Measurements from ENCODE around the gene FSIP1.

FSIP1 gene

GRCh38 chr15:39589815-39590644 lies 192.6 kb downstream of the FSIP1 start:
- no peak for DNase-seq

- no peak for DNase-seq
Observed at GRCh38 chr15:39589193-39589814, 193.3 kb downstream of the FSIP1 start.

DNA sequence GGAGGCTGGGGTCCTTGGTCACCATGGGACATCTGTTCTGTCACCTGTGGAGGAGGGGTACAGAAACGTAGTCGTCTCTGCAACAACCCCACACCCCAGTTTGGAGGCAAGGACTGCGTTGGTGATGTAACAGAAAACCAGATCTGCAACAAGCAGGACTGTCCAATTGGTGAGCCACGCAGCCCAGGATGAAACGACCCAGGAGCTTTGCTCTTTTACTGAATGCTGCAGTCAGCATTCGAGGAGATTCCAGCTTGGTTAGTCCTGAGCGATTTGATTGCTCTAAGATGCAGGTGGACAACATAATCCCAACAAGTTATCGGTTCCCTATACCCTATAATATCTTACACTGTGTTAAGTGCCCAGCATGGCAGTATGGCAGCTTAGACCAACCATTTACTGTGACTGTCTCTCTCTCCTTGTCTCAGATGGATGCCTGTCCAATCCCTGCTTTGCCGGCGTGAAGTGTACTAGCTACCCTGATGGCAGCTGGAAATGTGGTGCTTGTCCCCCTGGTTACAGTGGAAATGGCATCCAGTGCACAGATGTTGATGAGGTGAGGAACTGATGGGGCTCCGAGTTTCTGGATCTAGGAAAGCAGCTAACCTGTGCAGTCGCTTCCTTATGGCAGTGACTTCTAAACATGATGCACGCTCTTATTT lies 194.0 kb downstream of the FSIP1 start:
- no peak for DNase-seq

- DNase-seq = no peak
Observed at GRCh38 chr15:39587731-39588530, 194.7 kb downstream of the FSIP1 start.

GRCh38 chr15:39587096-39587721 lies 195.4 kb downstream of the FSIP1 start:
- no peak for DNase-seq

- DNase-seq = no peak
Observed at GRCh38 chr15:39586387-39587095, 196.1 kb downstream of the FSIP1 start.

DNA sequence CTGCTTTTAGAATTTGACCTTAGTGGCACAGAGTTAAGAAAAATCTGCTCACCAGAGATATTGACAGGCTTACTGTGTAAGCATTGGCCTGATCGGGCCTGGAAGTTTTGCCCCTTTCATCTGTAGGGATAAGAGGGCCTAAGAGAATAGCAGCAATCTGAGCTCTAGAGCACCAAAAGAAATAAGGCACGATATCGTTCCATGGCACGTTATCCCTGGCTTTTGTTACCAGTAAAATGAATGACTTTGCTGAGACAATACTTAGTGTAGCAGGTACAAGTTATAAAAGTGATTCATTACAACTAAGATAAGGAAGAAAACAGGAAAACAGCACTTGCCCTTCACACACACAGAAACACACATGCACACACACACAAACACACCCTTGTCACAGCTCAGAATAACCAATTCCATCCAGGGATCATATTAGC lies 196.8 kb downstream of the FSIP1 start:
- DNase-seq = no peak

GRCh38 chr15:39585389-39585841 lies 197.2 kb downstream of the FSIP1 start:
- no peak for DNase-seq

DNA sequence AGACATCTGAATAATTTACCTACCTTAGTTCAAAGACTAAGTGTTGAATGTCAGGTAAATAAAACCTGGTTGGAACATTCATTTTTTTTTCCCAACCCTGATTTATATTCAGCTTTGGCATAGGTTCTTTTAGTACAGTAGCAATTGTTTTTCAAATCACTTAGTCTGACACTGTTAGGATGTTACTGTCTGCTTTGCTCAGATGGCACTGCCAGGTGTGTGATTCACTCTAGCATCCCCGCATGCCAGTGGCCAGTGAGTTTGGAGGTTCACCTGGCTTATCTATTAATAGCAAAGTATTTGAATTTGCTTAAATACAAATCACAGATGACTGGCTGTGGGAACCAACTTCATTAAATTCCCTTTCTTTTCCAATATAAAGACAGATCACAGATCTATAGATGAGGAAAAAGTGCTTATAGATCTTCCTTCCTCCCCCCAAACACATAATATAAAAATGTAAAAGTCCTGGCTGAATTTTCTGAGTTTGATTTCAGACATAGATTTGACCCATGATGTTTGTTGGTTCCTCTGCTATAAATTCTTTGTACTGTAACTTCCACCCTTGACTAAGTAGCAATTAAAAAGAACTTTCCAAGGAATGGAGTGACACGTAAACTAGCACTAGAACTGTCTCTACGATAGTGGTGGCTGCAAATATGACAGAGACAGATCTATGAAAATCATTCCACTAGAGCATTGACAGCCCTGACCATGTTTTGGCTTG lies 197.8 kb downstream of the FSIP1 start:
- DNase-seq = no peak

GRCh38 chr15:39584266-39584659 lies 198.4 kb downstream of the FSIP1 start:
- DNase-seq = no peak

- no peak for DNase-seq
Observed at GRCh38 chr15:39583596-39584265, 198.9 kb downstream of the FSIP1 start.

GRCh38 chr15:39582977-39583595 lies 199.6 kb downstream of the FSIP1 start:
- no peak for DNase-seq

DNA sequence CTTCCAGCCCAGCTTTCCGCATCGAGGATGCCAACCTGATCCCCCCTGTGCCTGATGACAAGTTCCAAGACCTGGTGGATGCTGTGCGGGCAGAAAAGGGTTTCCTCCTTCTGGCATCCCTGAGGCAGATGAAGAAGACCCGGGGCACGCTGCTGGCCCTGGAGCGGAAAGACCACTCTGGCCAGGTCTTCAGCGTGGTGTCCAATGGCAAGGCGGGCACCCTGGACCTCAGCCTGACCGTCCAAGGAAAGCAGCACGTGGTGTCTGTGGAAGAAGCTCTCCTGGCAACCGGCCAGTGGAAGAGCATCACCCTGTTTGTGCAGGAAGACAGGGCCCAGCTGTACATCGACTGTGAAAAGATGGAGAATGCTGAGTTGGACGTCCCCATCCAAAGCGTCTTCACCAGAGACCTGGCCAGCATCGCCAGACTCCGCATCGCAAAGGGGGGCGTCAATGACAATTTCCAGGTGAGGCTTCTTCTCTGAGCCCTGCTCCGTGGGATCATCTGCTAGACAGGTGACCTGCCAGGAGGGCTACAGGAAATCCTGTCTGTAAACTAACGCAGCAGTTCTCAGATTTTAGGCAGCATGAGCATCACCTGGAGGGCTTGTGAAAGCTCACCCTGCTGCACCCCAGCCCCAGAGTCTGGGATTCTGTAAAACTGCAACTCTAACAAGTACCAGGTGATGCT lies 200.2 kb downstream of the FSIP1 start:
- no peak for DNase-seq

DNA sequence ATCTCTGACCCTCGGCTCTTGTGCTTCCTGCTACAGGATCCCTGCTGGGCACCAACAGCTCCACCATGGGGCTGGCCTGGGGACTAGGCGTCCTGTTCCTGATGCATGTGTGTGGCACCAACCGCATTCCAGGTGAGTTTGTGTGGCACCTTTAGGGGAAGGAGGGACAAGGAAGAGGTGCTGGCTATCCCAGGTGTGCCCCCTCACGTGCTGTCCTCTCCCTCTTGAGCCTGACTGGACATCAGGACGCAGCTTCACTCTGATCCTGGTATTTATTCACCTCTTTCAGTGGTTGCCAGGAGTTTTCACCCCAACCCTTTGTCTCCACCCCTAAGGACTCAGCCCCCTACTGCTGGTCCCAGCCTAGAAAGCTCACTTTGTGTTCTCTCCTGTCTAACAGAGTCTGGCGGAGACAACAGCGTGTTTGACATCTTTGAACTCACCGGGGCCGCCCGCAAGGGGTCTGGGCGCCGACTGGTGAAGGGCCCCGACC lies 200.8 kb downstream of the FSIP1 start:
- no peak for DNase-seq

DNA sequence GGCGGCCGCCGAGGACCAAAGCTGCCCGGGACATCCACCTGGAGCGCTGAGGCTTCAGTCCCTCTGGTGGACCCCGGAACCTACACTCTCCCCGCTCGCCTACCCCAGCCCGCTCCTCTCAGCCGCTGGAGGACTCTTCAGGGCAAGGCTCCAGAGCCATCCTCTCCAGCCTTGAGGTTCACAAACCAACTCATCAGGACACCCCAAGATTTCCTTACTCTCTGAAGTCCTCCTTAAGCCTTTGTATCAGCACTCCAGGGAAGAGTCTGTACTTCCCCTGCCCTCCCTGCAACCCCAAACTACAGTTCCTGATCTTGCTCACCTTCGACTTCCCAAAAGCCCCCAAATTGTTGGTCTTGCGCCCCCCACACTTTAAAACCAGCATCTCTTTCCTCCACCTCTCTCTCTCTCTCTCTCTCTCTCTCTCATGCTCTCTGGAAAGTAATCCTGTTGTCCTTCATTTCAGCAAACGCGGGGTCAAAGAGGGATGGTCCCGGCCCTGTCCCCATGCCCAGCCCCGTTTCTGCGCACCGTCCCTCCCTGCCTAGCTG lies 201.3 kb downstream of the FSIP1 start:
- DNase-seq = no peak

DNA sequence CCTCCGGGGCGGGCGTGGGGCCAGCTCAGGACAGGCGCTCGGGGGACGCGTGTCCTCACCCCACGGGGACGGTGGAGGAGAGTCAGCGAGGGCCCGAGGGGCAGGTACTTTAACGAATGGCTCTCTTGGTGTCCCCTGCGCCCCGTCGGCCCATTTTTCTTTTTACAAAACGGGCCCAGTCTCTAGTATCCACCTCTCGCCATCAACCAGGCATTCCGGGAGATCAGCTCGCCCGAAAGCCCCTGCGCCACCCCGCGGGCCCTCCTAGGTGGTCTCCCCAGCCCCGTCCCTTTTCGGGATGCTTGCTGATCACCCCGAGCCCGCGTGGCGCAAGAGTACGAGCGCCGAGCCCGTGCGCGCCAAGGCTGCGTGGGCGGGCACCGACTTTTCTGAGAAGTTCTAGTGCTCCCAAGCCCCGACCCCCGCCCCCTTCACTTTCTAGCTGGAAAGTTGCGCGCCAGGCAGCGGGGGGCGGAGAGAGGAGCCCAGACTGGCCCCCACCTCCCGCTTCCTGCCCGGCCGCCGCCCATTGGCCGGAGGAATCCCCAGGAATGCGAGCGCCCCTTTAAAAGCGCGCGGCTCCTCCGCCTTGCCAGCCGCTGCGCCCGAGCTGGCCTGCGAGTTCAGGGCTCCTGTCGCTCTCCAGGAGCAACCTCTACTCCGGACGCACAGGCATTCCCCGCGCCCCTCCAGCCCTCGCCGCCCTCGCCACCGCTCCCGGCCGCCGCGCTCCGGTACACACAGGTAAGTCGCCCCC lies 202.0 kb downstream of the FSIP1 start, which contains the start of gene THBS1:
Gene THBS1 (plus strand): TSS at position 595 of the 757 bp plus-strand sequence. CDS start 779 bp downstream, outside the sequence.
- DNase-seq = peak; percentile 13

- DNase-seq = peak; percentile 80
Observed at GRCh38 chr15:39580117-39580484, 202.5 kb downstream of the FSIP1 start.

All from activated CD4-positive, alpha-beta T cell treated with anti-CD3 and anti-CD28 coated beads, Interleukin-2, amount 50 U/mL, for 1 hour (primary cell).